BJ (cell line): ENCODE data around the gene SMIM45.

Experiments used
- CTCF ChIA-PET: fragments of 350-600 bp; formaldehyde crosslinking; extraction: SDS; loops from one replicate; lab custom pipeline; 2021; ENCODE audit warnings: antibody characterized with exemption, inconsistent platforms; lab: Yijun Ruan, JAX
- POLR2A ChIA-PET: fragments of 300-600 bp; sonication (Branson Sonifier 250); formaldehyde crosslinking; extraction: SDS; loops from one replicate; lab custom pipeline; 2021; ENCODE audit warnings: antibody characterized with exemption; lab: Charles Lee
- DNase-seq: peaks from one replicate; pipeline ENCODE4 v3.0.0-alpha.2; 2011; ENCODE audit warnings: low read depth
- H3K27me3 ChIP-seq: 2 replicates; pipeline ENCODE4 v1.6.0; 2011; ENCODE audit warnings: low read length; ENCODE audit not compliant: control insufficient read depth, insufficient read depth
- H3K36me3 ChIP-seq: 2 replicates; pipeline ENCODE4 v1.5.1; 2011; ENCODE audit warnings: low read length; ENCODE audit not compliant: control insufficient read depth, insufficient read depth
- H3K4me3 ChIP-seq: 2 replicates; pipeline ENCODE4 v1.5.1; 2011; ENCODE audit warnings: low read depth, mild to moderate bottlenecking, control low read depth, low read length
- TF ChIP-seq, protein P1 (sequence below): IDR thresholded peaks from 2 replicates; pipeline ENCODE4 v1.5.1; 2011; ENCODE audit warnings: low read depth, mild to moderate bottlenecking, control low read depth, inconsistent platforms, low read length, moderate library complexity; ENCODE audit not compliant: insufficient read depth

SMIM45 gene

DNA sequence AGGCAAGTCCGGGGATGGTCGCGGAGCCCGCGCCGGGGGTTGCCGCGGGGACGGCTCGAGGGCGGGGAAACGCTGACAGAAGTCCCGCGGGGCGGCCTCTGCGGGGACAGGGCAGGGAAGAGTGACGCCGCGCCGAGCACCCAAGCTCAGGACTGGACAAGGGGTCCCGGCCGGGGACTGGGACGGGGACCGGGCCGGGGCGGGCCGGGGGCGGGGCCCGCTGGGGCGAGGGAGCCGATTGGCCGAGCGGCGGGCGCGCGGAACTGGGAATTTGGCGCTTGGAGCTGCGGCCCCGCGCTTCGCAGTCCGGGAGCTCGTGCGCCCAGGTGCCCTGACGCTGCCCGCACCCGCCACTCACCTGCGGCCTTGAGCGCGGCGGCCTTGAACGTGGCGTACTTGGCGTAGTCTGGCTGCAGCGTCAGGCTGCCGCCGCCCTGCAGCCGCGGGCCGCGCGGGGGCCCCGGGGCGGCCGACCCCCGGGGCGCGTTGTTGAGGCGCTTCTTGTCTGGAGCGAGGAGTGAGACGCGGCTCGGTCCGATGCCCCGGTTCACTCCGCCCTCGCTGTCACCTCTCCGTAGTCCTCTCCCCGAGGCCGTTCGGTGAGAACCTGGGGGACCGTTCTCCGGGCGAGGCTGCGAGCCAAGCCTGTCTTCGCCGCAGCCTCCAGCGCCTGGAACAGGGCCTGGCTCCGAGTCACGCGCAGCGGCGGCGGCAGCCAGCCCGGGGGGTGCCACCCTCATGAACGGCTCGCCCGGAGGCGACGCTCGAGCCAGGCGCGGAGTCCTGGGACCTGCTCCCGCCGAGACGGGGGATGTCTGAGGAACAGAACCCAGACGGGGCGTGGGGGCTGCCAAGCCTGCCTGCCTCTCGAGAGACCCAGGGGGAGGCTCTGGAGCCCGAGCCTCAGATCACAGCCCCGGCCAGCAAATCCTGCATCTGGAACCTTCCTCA, 41.6 kb upstream of the SMIM45 start:
- Histone ChIP-seq H3K27me3 (peaks cover 30% of the 10 kb centered on the region), H3K4me3 (peak overlapping the region; percentile 19), H3K36me3 (peaks cover 4% of the 10 kb centered on the region)
- ChIA-PET CTCF (no interaction called here), POLR2A (no interaction called here)
- DNase-seq, result no peak
- TF ChIP-seq, protein P1, sequence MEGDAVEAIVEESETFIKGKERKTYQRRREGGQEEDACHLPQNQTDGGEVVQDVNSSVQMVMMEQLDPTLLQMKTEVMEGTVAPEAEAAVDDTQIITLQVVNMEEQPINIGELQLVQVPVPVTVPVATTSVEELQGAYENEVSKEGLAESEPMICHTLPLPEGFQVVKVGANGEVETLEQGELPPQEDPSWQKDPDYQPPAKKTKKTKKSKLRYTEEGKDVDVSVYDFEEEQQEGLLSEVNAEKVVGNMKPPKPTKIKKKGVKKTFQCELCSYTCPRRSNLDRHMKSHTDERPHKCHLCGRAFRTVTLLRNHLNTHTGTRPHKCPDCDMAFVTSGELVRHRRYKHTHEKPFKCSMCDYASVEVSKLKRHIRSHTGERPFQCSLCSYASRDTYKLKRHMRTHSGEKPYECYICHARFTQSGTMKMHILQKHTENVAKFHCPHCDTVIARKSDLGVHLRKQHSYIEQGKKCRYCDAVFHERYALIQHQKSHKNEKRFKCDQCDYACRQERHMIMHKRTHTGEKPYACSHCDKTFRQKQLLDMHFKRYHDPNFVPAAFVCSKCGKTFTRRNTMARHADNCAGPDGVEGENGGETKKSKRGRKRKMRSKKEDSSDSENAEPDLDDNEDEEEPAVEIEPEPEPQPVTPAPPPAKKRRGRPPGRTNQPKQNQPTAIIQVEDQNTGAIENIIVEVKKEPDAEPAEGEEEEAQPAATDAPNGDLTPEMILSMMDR, result no peak

DNA sequence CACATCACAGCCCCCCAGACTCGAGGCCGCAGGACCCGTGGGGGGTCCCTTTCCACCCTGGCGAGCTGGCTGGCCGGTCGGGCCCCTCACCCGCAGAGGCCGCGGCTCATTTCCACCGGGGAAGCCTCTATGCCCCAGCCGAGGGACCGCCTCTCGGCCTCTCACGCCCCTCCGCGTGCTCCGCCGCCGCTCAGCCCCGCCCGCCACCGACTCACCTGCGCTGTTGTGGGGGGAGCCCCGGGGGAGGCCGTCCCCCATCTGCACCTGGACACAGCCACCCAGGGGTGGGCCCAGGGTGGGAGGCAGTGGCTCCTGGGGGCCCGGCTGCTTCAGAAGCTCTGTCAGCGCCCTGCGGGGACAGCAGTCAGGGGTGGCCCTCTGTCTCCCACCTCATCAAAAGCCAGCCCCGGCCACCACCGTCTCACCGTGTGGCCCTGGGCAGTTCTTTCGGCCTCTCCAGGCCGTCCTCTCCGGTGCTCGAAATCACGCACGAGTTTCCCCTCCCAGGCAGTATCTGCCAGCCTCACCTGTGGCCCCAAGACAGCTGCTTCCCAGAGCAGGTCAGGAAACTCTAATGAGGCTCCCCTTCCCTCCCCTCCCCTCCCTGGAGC, 40.8 kb upstream of the SMIM45 start:
- Histone ChIP-seq H3K4me3 (no peak overlapping the region; the same call in 1 of the 2 replicates), H3K36me3 (no peaks in the 10 kb centered on the region), H3K27me3 (peaks cover 38% of the 10 kb centered on the region)
- TF ChIP-seq, protein P1, result no peak
- DNase-seq, result no peak
- CTCF ChIA-PET, result interaction anchor here (0.7 to 0.8 kb wide), 2 partner anchors 14 to 190 kb away, joined by 3 read pairs; no protein-coding TSS in a partner anchor
- POLR2A ChIA-PET, result no interaction called here

DNA sequence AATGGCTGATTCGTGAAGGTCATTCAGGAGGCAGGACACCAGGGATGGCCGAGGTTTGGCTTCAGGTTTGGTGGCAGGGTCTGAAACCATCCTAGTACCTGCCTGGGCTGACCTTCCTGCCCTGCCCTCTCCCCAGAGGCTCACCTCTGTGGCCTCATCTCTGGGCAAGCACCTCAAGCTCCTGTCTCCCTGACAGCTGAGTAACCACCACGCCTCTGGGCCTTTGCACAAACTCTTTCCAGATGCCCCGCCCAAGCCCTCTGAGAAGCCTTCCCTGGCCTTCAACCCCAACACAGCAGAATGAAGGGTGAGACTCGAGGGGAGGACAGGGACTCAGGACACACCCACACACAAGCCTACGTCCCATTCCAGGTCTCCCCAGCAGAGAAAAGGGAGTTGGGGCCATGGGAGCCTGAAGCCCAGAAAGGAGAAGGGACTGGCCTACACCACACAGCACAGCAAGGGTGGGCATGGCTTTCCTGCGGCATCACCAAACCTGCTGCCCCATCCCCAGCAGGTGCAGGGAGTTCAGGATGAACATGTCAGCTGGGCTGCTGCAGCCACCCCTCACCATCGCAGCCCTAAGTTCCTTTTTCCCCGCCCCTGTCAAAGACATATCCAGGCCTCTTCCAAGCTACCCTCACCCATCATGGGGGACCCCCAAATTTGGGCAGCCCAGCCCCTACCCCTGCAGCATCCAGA, 39.5 kb upstream of the SMIM45 start:
- TF ChIP-seq, protein P1, result no peak
- POLR2A ChIA-PET, result no interaction called here
- no peaks in the 10 kb centered on the region for H3K36me3 ChIP-seq
- no peak for DNase-seq
- CTCF ChIA-PET, result interaction anchor here (0.6 to 2.1 kb wide), 3 partner anchors 13 to 221 kb away, joined by 3 to 5 read pairs (median 4); no protein-coding TSS in a partner anchor
- peaks cover 45% of the 10 kb centered on the region for H3K27me3 ChIP-seq
- H3K4me3 ChIP-seq, result no peak overlapping the region

DNA sequence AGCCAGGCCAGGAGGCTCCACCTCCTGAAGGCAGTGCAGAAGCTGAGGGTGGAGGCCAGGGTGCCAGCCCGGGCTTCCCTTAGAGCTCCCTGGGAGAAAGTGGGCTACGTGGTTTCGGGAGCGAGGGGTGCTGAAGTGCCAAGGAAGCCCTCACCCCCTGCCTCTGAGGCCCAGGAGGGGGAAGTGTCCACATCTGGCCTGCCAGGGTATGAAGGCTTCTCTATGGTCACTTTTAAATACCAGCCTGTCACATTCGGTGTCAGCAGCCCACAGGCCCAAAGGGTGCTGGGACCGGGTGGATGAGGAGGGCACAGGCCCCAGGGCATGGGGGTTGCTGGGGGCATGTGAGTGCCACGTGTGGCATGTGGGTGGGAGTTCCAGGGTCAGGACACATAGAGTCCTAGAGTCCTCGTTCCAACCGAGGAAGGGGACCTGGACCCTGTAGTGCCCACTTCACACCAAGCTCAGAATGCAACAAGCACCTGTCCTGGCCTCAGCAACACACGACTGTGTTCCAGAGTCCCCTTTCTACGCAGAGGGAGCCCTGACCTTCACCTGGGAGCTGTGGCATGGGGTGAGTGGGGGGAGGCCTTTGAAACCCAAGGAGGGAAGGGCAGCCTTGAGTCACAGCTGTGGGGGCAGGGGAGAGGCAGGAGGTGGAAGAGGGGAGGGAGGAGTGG, 38.8 kb upstream of the SMIM45 start:
- POLR2A ChIA-PET, result no interaction called here
- no peak overlapping the region for H3K4me3 ChIP-seq
- CTCF ChIA-PET, result interaction anchor here (0.6 to 2.1 kb wide), 3 partner anchors 13 to 222 kb away, joined by 3 to 5 read pairs (median 4); no protein-coding TSS in a partner anchor
- H3K36me3 ChIP-seq, result no peaks in the 10 kb centered on the region
- DNase-seq, result no peak
- TF ChIP-seq, protein P1, result no peak
- peaks cover 45% of the 10 kb centered on the region for H3K27me3 ChIP-seq
